HepG2 (cell line): ENCODE results near the gene SLC9B2. TPM values are rescaled to one million over a fixed set of nuclear protein-coding genes. Genes with fewer than 3 reads are reported as not detected.

Experiments
- ARID5B ChIP-seq: IDR thresholded peaks from 2 replicates; pipeline ENCODE4 v1.4.0; 2020; ENCODE audit warnings: mild to moderate bottlenecking, missing genetic modification reagents
- BATF2 ChIP-seq: sonication (generic); formaldehyde crosslinking; IDR thresholded peaks from 2 replicates; pipeline ENCODE4 v1.8.0; 2022; ENCODE audit warnings: mild to moderate bottlenecking, missing genetic modification reagents, moderate library complexity
- DRAP1 ChIP-seq: IDR thresholded peaks from 2 replicates; pipeline ENCODE4 v1.6.1; 2016; ENCODE audit warnings: missing genetic modification reagents, missing compliant biosample characterization
- ERF ChIP-seq: IDR thresholded peaks from 2 replicates; pipeline ENCODE4 v1.6.1; 2018; ENCODE audit warnings: missing biosample characterization, missing genetic modification reagents
- GATAD2A ChIP-seq: IDR thresholded peaks from 2 replicates; pipeline ENCODE4 v1.6.1; 2016
- HMG20B ChIP-seq: conservative IDR thresholded peaks from 2 replicates; pipeline ENCODE4 v1.6.1; 2016; ENCODE audit warnings: missing genetic modification reagents, missing compliant biosample characterization
- KDM5A ChIP-seq: fragments of 200-600 bp; sonication (generic); IDR thresholded peaks from 2 replicates; pipeline ENCODE4 v1.7.0; 2018; ENCODE audit warnings: antibody characterized with exemption, mild to moderate bottlenecking, low read length, borderline replicate concordance
- NR3C1 ChIP-seq: sonication (generic); formaldehyde crosslinking; IDR thresholded peaks from 2 replicates; pipeline ENCODE4 v1.4.0; 2020; ENCODE audit warnings: missing genetic modification reagents
- PHF20 ChIP-seq: sonication (generic); formaldehyde crosslinking; IDR thresholded peaks from 2 replicates; pipeline ENCODE4 v1.5.0; 2020; ENCODE audit warnings: mild to moderate bottlenecking, missing genetic modification reagents
- SIN3B ChIP-seq: fragments of 150-350 bp; IDR thresholded peaks from 2 replicates; pipeline ENCODE4 v1.6.1; 2014; ENCODE audit warnings: low read length
- SRSF9 ChIP-seq: fragments of 200-400 bp; formaldehyde crosslinking; IDR thresholded peaks from 2 replicates; pipeline ENCODE4 v1.6.1; 2018; ENCODE audit warnings: borderline replicate concordance, mild to moderate bottlenecking, low read depth, low read length; ENCODE audit not compliant: insufficient read depth, poor library complexity, severe bottlenecking
- SSRP1 ChIP-seq: IDR thresholded peaks from 2 replicates; pipeline ENCODE4 v1.6.1; 2016; ENCODE audit warnings: control low read depth
- ZBTB25 ChIP-seq: IDR thresholded peaks from 2 replicates; pipeline ENCODE4 v1.6.1; 2018; ENCODE audit warnings: missing genetic modification reagents
- ZFYVE20 ChIP-seq: sonication (generic); formaldehyde crosslinking; IDR thresholded peaks from 2 replicates; pipeline ENCODE4 v1.8.0; 2023; ENCODE audit warnings: low read depth, mild to moderate bottlenecking, moderate library complexity, missing genetic modification reagents, borderline replicate concordance
- ZMYM4 ChIP-seq: sonication (generic); formaldehyde crosslinking; IDR thresholded peaks from 2 replicates; pipeline ENCODE4 v1.8.1; 2023; ENCODE audit warnings: mild to moderate bottlenecking, missing genetic modification reagents
- ZNF180 ChIP-seq: sonication (generic); formaldehyde crosslinking; IDR thresholded peaks from 2 replicates; pipeline ENCODE4 v1.4.0; 2020; ENCODE audit warnings: low read depth, missing genetic modification reagents, borderline replicate concordance
- polyA plus RNA-seq, 8 experiments: library from polyadenylated mRNA; depleted of rRNA in 3 of 8; stranded (reverse) in 7 of 8; unstranded in 1 of 8; fragments of >200 nt; fragmentation: Illumina TruSeq in 4 of 8; extraction: Trizol in 4 of 8; gene quantifications; 2 replicates each; pipeline versions ENCODE4 v1.2.1 to v1.2.3, GENCODE V29; 2011 to 2016; ENCODE audit warnings: low read depth in 4 of 8, missing spikeins in 1 of 8, mixed read lengths in 1 of 8; ENCODE audit not compliant: insufficient read depth in 1 of 8
- total RNA-seq, 5 experiments: library from RNA; depleted of rRNA; stranded (reverse); fragments of >200 nt; fragmentation: Illumina TruSeq; extraction: Trizol; gene quantifications; 2 replicates each; pipeline ENCODE4 v1.2.3, GENCODE V29; 2016; ENCODE audit warnings: low read depth in 1 of 5
- TF ChIP-seq, protein P1 (sequence below): sonication (generic); formaldehyde crosslinking; conservative IDR thresholded peaks from 2 replicates; pipeline ENCODE4 v1.8.0; 2022; ENCODE audit warnings: mild to moderate bottlenecking, moderate library complexity, missing genetic modification reagents
- TF ChIP-seq, protein P2 (sequence below): sonication (generic); formaldehyde crosslinking; IDR thresholded peaks from 2 replicates; pipeline ENCODE4 v1.5.0; 2020; ENCODE audit warnings: mild to moderate bottlenecking, missing genetic modification reagents, moderate library complexity

Gene SLC9B2
- total and polyA plus RNA-seq, 2 of the 13 experiments (the other 11 are each of a cell fraction or from before 2014, with no cell fraction given), result 23.5 to 38.5 TPM

DNA sequence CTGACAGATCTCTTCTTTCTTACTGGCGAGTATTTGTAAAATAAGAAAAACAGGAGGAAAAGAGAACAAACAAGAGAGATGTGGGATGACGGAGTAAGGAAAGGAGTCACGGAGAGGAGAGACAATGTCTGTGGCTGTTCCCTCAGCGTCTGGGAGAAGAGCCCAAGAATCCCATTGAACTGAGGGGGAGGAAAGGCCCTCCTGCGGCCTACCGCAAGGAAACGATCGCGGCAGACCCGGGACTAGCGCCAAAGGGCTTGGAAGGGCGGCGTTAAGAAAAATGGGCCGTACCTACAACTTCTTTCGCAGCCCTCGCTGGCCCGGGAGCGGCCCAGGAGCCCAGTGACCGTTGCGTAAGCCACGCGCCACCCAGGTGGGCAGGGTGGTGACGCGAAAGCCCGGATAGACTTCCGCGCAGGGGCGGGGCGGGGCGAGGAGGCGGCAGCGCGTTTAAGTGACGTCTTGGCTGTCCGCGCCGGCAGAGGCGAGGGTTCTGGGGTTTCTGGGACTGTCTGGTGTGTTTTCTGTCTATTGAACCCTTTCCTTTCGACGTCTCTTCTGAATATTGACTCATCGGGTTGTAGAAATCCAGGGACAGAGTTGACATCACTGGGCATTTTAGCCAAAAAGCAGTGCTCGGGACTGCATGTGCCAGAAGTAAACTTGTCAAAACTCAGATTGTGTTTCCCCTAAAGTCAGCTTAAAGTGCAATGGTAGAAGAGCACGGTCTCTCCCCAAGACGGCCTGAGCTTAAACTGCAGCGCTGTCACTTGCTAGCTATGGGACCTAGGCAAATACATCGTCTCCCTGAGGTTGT, 57.0 kb downstream of the SLC9B2 start, which contains the start of gene SLC9B1 (continued):
- TF ChIP-seq, protein P1, sequence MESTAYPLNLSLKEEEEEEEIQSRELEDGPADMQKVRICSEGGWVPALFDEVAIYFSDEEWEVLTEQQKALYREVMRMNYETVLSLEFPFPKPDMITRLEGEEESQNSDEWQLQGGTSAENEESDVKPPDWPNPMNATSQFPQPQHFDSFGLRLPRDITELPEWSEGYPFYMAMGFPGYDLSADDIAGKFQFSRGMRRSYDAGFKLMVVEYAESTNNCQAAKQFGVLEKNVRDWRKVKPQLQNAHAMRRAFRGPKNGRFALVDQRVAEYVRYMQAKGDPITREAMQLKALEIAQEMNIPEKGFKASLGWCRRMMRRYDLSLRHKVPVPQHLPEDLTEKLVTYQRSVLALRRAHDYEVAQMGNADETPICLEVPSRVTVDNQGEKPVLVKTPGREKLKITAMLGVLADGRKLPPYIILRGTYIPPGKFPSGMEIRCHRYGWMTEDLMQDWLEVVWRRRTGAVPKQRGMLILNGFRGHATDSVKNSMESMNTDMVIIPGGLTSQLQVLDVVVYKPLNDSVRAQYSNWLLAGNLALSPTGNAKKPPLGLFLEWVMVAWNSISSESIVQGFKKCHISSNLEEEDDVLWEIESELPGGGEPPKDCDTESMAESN (CRISPR knock-in tag), result peak; percentile 85
- TF ChIP-seq ERF (CRISPR knock-in tag) (peak; percentile 89), ZBTB25 (no peak), ZMYM4 (CRISPR knock-in tag) (peak; percentile 89), SSRP1 (CRISPR knock-in tag) (no peak), BATF2 (CRISPR knock-in tag) (0 out of 2 replicates have a peak, but pooled peaks have one; percentile 59), SRSF9 (no peak), ZFYVE20 (CRISPR knock-in tag) (no peak), NR3C1 (CRISPR knock-in tag) (no peak), DRAP1 (CRISPR knock-in tag) (peak; percentile 65), KDM5A (peak; percentile 29; the same call in 1 of the 2 replicates), SIN3B (no peak), HMG20B (0 out of 2 replicates have a peak, but pooled peaks have one; percentile 14), ARID5B (peak; percentile 79), PHF20 (peak; percentile 93), GATAD2A (CRISPR knock-in tag) (peak; percentile 62), ZNF180 (CRISPR knock-in tag) (no peak)
- TF ChIP-seq, protein P2, sequence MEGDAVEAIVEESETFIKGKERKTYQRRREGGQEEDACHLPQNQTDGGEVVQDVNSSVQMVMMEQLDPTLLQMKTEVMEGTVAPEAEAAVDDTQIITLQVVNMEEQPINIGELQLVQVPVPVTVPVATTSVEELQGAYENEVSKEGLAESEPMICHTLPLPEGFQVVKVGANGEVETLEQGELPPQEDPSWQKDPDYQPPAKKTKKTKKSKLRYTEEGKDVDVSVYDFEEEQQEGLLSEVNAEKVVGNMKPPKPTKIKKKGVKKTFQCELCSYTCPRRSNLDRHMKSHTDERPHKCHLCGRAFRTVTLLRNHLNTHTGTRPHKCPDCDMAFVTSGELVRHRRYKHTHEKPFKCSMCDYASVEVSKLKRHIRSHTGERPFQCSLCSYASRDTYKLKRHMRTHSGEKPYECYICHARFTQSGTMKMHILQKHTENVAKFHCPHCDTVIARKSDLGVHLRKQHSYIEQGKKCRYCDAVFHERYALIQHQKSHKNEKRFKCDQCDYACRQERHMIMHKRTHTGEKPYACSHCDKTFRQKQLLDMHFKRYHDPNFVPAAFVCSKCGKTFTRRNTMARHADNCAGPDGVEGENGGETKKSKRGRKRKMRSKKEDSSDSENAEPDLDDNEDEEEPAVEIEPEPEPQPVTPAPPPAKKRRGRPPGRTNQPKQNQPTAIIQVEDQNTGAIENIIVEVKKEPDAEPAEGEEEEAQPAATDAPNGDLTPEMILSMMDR (CRISPR knock-in tag), result peak; percentile 24; the same call in 1 of the 2 replicates
